ENCODE results near the gene ADGRF4. TPM values are rescaled to one million over a fixed set of nuclear protein-coding genes. Genes with fewer than 3 reads are reported as not detected.

The ADGRF4 gene
- total RNA-seq, 1 donor from 2014 or later: not detected

DNA sequence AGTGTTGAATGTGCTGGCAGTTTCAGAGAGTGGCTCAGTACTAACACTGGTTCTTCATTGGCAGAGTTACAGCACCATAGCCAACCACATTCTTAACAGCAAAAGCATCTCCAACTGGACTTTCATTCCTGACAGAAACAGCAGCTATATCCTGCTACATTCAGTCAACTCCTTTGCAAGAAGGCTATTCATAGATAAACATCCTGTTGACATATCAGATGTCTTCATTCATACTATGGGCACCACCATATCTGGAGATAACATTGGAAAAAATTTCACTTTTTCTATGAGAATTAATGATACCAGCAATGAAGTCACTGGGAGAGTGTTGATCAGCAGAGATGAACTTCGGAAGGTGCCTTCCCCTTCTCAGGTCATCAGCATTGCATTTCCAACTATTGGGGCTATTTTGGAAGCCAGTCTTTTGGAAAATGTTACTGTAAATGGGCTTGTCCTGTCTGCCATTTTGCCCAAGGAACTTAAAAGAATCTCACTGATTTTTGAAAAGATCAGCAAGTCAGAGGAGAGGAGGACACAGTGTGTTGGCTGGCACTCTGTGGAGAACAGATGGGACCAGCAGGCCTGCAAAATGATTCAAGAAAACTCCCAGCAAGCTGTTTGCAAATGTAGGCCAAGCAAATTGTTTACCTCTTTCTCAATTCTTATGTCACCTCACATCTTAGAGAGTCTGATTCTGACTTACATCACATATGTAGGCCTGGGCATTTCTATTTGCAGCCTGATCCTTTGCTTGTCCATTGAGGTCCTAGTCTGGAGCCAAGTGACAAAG lies 17.0 kb upstream of the ADGRF4 start:
- Mint-ChIP-seq H3K27ac (ENCODE audit: unreplicated experiment) (no peak overlapping the region), H3K27me3 (ENCODE audit: unreplicated experiment) (peaks cover 1% of the 10 kb centered on the region), H3K9me3 (ENCODE audit: unreplicated experiment) (no peaks in the 10 kb centered on the region), H3K36me3 (ENCODE audit: low read depth, unreplicated experiment) (no peaks in the 10 kb centered on the region), H3K4me1 (ENCODE audit: unreplicated experiment) (no peaks in the 10 kb centered on the region), H3K4me3 (ENCODE audit: unreplicated experiment) (no peak overlapping the region)
- TF ChIP-seq CTCF (IDR thresholded peaks at IDR 0.05; ENCODE audit: unreplicated experiment): no peak
- DNase-seq (ENCODE audit: low spot score): no peak

- Mint-ChIP-seq H3K4me1 (ENCODE audit: unreplicated experiment) (peaks cover 4% of the 10 kb centered on the region), H3K4me3 (ENCODE audit: unreplicated experiment) (no peak overlapping the region), H3K9me3 (ENCODE audit: unreplicated experiment) (no peaks in the 10 kb centered on the region), H3K27me3 (ENCODE audit: unreplicated experiment) (peaks cover 4% of the 10 kb centered on the region), H3K36me3 (ENCODE audit: low read depth, unreplicated experiment) (no peaks in the 10 kb centered on the region), H3K27ac (ENCODE audit: unreplicated experiment) (no peak overlapping the region)
- TF ChIP-seq CTCF (IDR thresholded peaks at IDR 0.05; ENCODE audit: unreplicated experiment): no peak
- DNase-seq (ENCODE audit: low spot score): no peak
Measured at GRCh38 chr6:47686411-47686810, 12.0 kb upstream of the ADGRF4 start.

DNA sequence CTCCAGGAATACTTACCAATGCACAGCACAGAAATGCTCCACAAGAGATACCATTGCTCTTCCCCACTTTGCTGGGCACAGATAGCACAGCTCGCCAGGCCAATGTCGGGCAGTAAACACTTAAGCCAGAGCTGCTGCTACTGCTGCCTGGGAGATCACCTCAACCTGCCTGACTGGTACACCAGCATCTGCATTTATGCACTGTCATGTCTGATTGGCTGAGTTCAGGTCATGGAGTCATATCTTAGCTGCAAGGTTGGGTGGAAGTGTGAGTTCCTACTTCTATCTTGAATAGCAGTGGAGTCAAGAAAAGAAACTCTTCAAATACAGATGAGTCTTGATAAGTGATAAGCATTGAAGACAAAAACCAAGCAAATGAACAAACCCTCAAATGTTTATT lies 10.9 kb upstream of the ADGRF4 start:
- Mint-ChIP-seq H3K27ac (ENCODE audit: unreplicated experiment) (no peak overlapping the region), H3K27me3 (ENCODE audit: unreplicated experiment) (peaks cover 4% of the 10 kb centered on the region), H3K9me3 (ENCODE audit: unreplicated experiment) (no peaks in the 10 kb centered on the region), H3K36me3 (ENCODE audit: low read depth, unreplicated experiment) (no peaks in the 10 kb centered on the region), H3K4me1 (ENCODE audit: unreplicated experiment) (peaks cover 4% of the 10 kb centered on the region), H3K4me3 (ENCODE audit: unreplicated experiment) (no peak overlapping the region)
- no peak for TF ChIP-seq CTCF (IDR thresholded peaks at IDR 0.05; ENCODE audit: unreplicated experiment)
- DNase-seq (ENCODE audit: low spot score): no peak

DNA sequence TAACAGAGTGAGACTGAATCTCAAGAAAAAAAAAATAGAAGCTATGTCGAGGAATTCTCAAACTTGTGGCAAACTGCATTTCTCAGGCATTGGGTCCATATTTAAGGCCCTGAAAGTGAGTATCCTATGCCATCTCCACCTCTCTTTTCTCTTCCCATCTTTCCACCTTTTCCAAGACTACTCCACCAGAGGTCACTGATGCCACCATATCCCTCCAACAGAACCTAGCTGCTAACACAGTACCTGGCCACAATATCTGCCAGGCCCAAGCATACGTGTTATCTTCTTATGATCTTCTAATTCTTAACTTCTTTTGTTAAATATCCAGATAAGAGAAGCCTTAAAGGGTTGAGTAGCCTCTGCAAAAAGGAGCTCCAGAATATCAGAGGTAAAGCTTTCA lies 8.2 kb upstream of the ADGRF4 start:
- no peak for TF ChIP-seq CTCF (IDR thresholded peaks at IDR 0.05; ENCODE audit: unreplicated experiment)
- H3K4me1 Mint-ChIP-seq (ENCODE audit: unreplicated experiment): peaks cover 4% of the 10 kb centered on the region
- H3K27me3 Mint-ChIP-seq (ENCODE audit: unreplicated experiment): peaks cover 3% of the 10 kb centered on the region
- no peaks in the 10 kb centered on the region for H3K9me3 Mint-ChIP-seq (ENCODE audit: unreplicated experiment)
- no peak for DNase-seq (ENCODE audit: low spot score)
- H3K27ac Mint-ChIP-seq (ENCODE audit: unreplicated experiment): no peak overlapping the region
- no peaks in the 10 kb centered on the region for H3K36me3 Mint-ChIP-seq (ENCODE audit: low read depth, unreplicated experiment)
- H3K4me3 Mint-ChIP-seq (ENCODE audit: unreplicated experiment): no peak overlapping the region

DNA sequence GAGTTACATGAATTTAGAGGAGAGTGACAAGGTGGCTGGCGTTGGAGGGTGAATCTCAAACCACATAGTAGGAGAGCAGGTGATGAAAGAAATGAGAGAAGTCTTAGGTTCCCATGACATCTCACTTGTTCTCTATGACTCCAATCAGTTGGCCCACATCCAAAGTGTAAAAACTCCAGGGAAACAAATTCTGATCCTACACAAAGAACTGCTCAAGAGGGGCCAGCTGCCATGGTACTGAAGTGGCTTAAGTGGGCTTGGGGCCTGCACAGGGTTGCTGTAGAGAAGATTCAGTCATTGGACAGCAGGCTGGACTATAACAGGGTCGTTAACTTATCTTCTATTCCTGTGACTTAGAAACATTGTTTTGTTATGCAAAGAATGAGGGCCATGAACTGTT lies 7.6 kb upstream of the ADGRF4 start:
- H3K4me3 Mint-ChIP-seq (ENCODE audit: unreplicated experiment): no peak overlapping the region
- no peak for DNase-seq (ENCODE audit: low spot score)
- H3K36me3 Mint-ChIP-seq (ENCODE audit: low read depth, unreplicated experiment): no peaks in the 10 kb centered on the region
- peaks cover 4% of the 10 kb centered on the region for H3K4me1 Mint-ChIP-seq (ENCODE audit: unreplicated experiment)
- no peak overlapping the region for H3K27ac Mint-ChIP-seq (ENCODE audit: unreplicated experiment)
- H3K27me3 Mint-ChIP-seq (ENCODE audit: unreplicated experiment): peaks cover 3% of the 10 kb centered on the region
- TF ChIP-seq CTCF (IDR thresholded peaks at IDR 0.05; ENCODE audit: unreplicated experiment): no peak
- H3K9me3 Mint-ChIP-seq (ENCODE audit: unreplicated experiment): no peaks in the 10 kb centered on the region
